Karpas-422 (cell line): Measurements from ENCODE around the gene TRIB2. TPM values are rescaled to one million over a fixed set of nuclear protein-coding genes. Genes with fewer than 3 reads are reported as not detected.

Source experiments
- DNase-seq: peaks from one replicate; pipeline ENCODE4 v3.0.0-alpha.2; 2015
- H2AFZ ChIP-seq: fragments of 200-600 bp; sonication (generic); 2 replicates; pipeline ENCODE4 v1.6.1; 2014; ENCODE audit warnings: antibody characterized with exemption, low read length, mixed read lengths
- H3K27ac ChIP-seq: fragments of 200-600 bp; sonication (generic); 2 replicates; pipeline ENCODE4 v1.5.1; 2014; ENCODE audit warnings: mild to moderate bottlenecking, low read length, moderate library complexity
- H3K27me3 ChIP-seq: fragments of 200-600 bp; sonication (generic); 2 replicates; pipeline ENCODE4 v1.6.1; 2014; ENCODE audit warnings: low read length, mixed read lengths
- H3K36me3 ChIP-seq: fragments of 200-600 bp; sonication (generic); 2 replicates; pipeline ENCODE4 v1.6.1; 2014; ENCODE audit warnings: low read length, mixed read lengths; ENCODE audit not compliant: insufficient read depth
- H3K4me1 ChIP-seq: fragments of 200-600 bp; sonication (generic); 2 replicates; pipeline ENCODE4 v1.6.1; 2014; ENCODE audit warnings: mild to moderate bottlenecking, low read length, mixed read lengths
- H3K4me2 ChIP-seq: fragments of 200-600 bp; sonication (generic); 2 replicates; pipeline ENCODE4 v1.6.1; 2014; ENCODE audit warnings: low read length, low read depth, mild to moderate bottlenecking; ENCODE audit not compliant: poor library complexity, severe bottlenecking
- H3K4me3 ChIP-seq: fragments of 200-600 bp; sonication (generic); 2 replicates; pipeline ENCODE4 v1.5.1; 2014; ENCODE audit warnings: mild to moderate bottlenecking, antibody characterized with exemption, low read length, mixed read lengths
- H3K79me2 ChIP-seq: fragments of 200-600 bp; sonication (generic); 2 replicates; pipeline ENCODE4 v1.6.1; 2014; ENCODE audit warnings: mild to moderate bottlenecking, low read length, mixed read lengths
- H3K9ac ChIP-seq: fragments of 200-600 bp; sonication (generic); 2 replicates; pipeline ENCODE4 v1.6.0; 2014; ENCODE audit warnings: low read length
- H3K9me2 ChIP-seq: fragments of 200-600 bp; sonication (generic), shearing (Covaris generic); replicated peaks from 2 replicates; pipeline ENCODE4 v1.6.0; 2014; ENCODE audit warnings: mild to moderate bottlenecking, low read length, moderate library complexity; ENCODE audit not compliant: insufficient read depth
- H3K9me3 ChIP-seq: fragments of 300-700, 200-600 bp; sonication (generic); 2 replicates; pipeline ENCODE4 v1.6.1; 2014; ENCODE audit warnings: low read length, mixed read lengths
- H4K20me1 ChIP-seq: fragments of 200-600 bp; sonication (generic); 2 replicates; pipeline ENCODE4 v1.6.1; 2014; ENCODE audit warnings: mild to moderate bottlenecking, antibody characterized with exemption, low read length, low read depth; ENCODE audit not compliant: insufficient read depth
- total RNA-seq: library from RNA; depleted of rRNA; stranded (reverse); fragments of >200 nt; shearing (Covaris generic); gene quantifications from 2 replicates; pipeline ENCODE4 v1.2.3, GENCODE V29; 2014; ENCODE audit warnings: low replicate concordance

Gene TRIB2
- total RNA-seq, 1 experiment from 2014 or later, result 188 TPM

DNA sequence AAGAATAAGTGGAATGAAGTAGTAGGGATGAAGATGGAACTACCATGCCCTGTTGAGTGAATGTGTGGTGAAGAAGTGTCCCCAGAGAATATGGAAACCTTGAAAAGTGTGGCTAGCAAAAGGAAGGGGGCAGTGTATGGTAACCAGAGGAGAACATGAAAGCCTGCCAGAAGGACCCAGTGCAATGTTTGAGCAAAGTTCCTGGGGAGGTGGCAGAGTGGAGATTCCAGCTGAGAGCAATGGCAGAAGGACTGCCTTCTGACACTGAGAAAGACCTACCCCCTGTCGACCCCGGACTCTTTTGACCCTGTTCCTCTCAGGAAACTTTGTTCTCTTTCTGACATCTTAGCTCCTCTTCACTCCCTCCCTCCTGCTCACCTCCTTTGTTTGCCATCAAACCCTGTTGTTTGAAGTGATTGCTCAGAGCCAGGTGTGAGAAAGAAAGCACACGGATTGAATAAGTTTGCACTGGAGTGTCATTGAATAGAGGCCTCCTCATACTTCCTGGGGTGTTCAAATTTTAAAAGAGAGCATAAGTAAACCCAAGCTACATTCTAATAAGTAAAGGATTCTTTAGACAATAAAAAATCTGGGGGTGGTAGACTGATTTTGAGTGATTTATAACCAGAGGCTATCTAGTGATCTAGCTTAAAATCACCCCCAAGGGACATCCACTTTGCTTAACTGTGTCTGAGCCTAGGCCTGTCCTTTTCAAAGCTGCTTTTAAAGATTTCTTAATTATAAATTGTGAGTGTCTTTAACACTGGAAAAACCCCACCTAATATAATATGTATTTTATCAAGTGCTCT, 57.1 kb downstream of the TRIB2 start:
- H3K27me3 ChIP-seq, result no peaks in the 10 kb centered on the region
- no peak overlapping the region for H3K27ac ChIP-seq
- no peak for DNase-seq
- no peaks in the 10 kb centered on the region for H3K79me2 ChIP-seq
- no peaks in the 10 kb centered on the region for H3K9me2 ChIP-seq
- H2AFZ ChIP-seq, result no peak overlapping the region
- no peak overlapping the region for H3K4me3 ChIP-seq
- H3K9ac ChIP-seq, result no peak overlapping the region
- no peaks in the 10 kb centered on the region for H3K4me1 ChIP-seq
- H3K36me3 ChIP-seq, result no peaks in the 10 kb centered on the region
- no peaks in the 10 kb centered on the region for H4K20me1 ChIP-seq
- no peak overlapping the region for H3K4me2 ChIP-seq
- no peaks in the 10 kb centered on the region for H3K9me3 ChIP-seq

DNA sequence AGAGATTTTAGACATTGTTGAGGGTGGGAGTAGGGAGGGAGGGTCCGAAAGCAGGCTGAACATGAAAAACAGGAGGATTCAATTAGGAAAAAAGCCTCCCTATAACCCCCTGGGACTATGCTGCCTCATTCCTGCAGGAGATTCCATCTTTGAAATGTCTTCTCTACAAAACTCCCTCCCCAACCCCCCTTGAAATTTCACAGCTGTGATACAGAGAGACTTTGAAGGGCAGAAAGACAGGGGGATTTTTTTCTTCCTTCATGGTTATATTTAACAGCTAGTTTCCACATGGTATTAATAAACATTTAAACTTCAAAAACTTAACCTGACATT, 57.6 kb downstream of the TRIB2 start:
- H4K20me1 ChIP-seq, result no peaks in the 10 kb centered on the region
- H3K27ac ChIP-seq, result no peak overlapping the region
- H3K27me3 ChIP-seq, result no peaks in the 10 kb centered on the region
- H2AFZ ChIP-seq, result no peak overlapping the region
- no peaks in the 10 kb centered on the region for H3K4me1 ChIP-seq
- no peak for DNase-seq
- H3K4me3 ChIP-seq, result no peak overlapping the region
- H3K36me3 ChIP-seq, result no peaks in the 10 kb centered on the region
- H3K9me3 ChIP-seq, result no peaks in the 10 kb centered on the region
- no peaks in the 10 kb centered on the region for H3K9me2 ChIP-seq
- H3K4me2 ChIP-seq, result no peak overlapping the region
- no peak overlapping the region for H3K9ac ChIP-seq
- no peaks in the 10 kb centered on the region for H3K79me2 ChIP-seq

DNA sequence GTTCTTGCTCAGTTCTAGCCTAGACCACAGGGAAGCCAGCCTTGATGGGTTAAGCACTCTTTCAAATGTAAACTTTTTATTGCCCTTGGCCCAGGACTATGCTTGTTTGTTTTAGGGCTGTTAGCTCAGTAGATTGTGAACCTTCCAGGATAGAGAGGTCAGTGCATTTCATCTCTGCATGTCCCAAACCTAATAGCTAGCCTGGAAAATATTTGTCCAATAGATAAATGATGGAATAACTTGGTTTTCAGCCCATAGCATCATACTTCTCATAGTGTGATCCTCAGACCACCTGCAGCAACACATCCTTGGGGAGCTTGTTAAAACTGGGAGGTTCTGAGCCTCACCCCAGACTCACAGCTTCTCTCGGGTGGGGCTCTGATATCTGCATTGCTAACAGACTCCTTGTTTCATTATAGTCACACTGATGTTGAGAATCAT, 59.8 kb downstream of the TRIB2 start:
- DNase-seq, result no peak
- Histone ChIP-seq H3K36me3 (no peaks in the 10 kb centered on the region), H3K27me3 (no peaks in the 10 kb centered on the region), H3K9me3 (no peaks in the 10 kb centered on the region), H3K79me2 (no peaks in the 10 kb centered on the region), H3K9ac (no peak overlapping the region), H3K27ac (no peak overlapping the region), H3K4me2 (no peak overlapping the region), H3K4me1 (no peaks in the 10 kb centered on the region), H4K20me1 (no peaks in the 10 kb centered on the region), H3K9me2 (no peaks in the 10 kb centered on the region), H2AFZ (no peak overlapping the region), H3K4me3 (no peak overlapping the region)

DNA sequence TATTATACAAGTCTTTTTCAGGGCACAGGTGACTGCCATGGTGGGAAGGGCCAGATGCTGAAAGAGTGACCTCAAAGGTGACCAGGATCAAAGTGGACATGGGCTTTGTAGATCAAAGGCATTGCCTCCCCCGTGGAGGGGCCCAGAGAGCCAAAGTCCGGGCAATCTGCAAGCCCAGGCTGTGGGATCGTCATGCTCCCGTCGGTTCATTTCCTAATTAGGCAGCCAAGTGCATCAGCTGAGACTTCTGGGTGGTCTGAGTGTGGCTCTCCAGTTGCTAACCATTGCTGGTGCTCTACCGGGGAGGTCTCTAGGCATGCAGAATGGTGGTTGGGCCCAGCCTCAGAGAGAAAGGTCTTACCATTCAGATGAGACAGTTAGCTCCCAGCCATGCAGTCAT, 61.6 kb downstream of the TRIB2 start:
- Histone ChIP-seq H3K4me1 (no peaks in the 10 kb centered on the region), H2AFZ (no peak overlapping the region), H3K4me2 (no peak overlapping the region), H3K27ac (no peak overlapping the region), H3K4me3 (no peak overlapping the region), H3K27me3 (peaks cover under 1% of the 10 kb centered on the region; the same call in 1 of the 2 replicates), H3K9ac (no peak overlapping the region), H3K9me3 (no peaks in the 10 kb centered on the region), H3K79me2 (no peaks in the 10 kb centered on the region), H3K36me3 (no peaks in the 10 kb centered on the region), H3K9me2 (no peaks in the 10 kb centered on the region), H4K20me1 (no peaks in the 10 kb centered on the region)
- no peak for DNase-seq

DNA sequence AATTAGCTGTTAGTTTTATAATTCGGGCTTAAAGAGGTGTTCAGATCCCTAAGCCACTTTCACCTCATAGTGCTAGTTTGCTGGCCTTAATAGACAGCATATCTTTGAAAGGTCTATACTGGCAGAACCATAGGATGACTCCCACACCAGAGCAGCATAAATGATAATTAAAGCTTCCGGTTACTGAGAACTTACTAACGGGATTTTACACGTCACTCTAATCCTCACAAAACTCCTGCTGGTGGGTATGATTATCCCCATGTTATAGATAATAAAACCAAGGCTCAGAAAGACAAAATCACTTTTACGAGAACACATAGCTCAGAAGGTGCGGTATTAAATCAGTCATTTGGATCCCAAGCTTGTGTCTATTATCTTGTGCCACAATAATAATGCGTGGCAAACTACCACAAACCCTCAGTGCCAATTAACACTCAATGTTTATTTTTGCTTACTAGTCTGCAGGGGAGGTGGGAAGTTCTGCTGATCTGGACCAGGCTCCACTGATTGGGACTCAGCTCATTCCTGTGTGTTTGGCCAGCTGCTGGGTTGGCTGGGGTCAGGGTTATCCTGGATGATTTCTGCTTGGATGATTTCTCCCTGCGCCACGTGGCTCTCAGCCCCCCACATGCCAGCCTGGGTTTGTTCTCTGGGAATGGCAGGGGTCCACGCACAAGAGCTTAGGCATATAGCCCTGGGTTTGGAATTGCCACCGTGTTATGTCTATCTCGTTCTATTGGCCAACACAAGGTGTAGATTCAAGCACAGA, 62.3 kb downstream of the TRIB2 start:
- no peak overlapping the region for H3K27ac ChIP-seq
- H3K36me3 ChIP-seq, result no peaks in the 10 kb centered on the region
- no peaks in the 10 kb centered on the region for H3K9me2 ChIP-seq
- H3K9me3 ChIP-seq, result no peaks in the 10 kb centered on the region
- H3K4me2 ChIP-seq, result no peak overlapping the region
- peaks cover 3% of the 10 kb centered on the region; the same call in 1 of the 2 replicates for H3K27me3 ChIP-seq
- no peak overlapping the region for H3K9ac ChIP-seq
- DNase-seq, result no peak
- H2AFZ ChIP-seq, result no peak overlapping the region
- H4K20me1 ChIP-seq, result no peaks in the 10 kb centered on the region
- no peak overlapping the region for H3K4me3 ChIP-seq
- no peaks in the 10 kb centered on the region for H3K79me2 ChIP-seq
- no peaks in the 10 kb centered on the region for H3K4me1 ChIP-seq

DNA sequence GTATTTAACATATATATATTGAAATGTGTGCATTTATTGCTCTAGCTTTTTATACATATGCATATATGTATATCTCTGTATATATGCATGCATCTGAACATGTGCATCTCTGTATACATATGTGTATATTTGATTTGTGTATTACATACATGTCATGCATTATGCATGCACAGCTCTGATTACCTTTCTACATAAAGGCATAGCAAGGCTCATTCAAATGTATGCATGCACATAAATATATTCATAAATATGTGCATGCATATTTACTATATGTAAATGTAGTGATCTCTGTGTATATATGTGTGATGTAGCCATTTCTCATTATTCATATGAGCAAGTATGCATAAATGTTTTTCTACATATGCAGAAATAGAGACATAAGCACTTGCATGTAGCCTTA, 64.6 kb downstream of the TRIB2 start:
- no peaks in the 10 kb centered on the region for H3K79me2 ChIP-seq
- H3K36me3 ChIP-seq, result no peaks in the 10 kb centered on the region
- no peak overlapping the region for H2AFZ ChIP-seq
- H3K9me2 ChIP-seq, result no peaks in the 10 kb centered on the region
- H3K9ac ChIP-seq, result no peak overlapping the region
- no peaks in the 10 kb centered on the region for H4K20me1 ChIP-seq
- peaks cover 3% of the 10 kb centered on the region; the same call in 1 of the 2 replicates for H3K27me3 ChIP-seq
- no peaks in the 10 kb centered on the region for H3K9me3 ChIP-seq
- no peak overlapping the region for H3K4me2 ChIP-seq
- no peak for DNase-seq
- H3K27ac ChIP-seq, result no peak overlapping the region
- H3K4me3 ChIP-seq, result no peak overlapping the region
- H3K4me1 ChIP-seq, result no peaks in the 10 kb centered on the region

DNA sequence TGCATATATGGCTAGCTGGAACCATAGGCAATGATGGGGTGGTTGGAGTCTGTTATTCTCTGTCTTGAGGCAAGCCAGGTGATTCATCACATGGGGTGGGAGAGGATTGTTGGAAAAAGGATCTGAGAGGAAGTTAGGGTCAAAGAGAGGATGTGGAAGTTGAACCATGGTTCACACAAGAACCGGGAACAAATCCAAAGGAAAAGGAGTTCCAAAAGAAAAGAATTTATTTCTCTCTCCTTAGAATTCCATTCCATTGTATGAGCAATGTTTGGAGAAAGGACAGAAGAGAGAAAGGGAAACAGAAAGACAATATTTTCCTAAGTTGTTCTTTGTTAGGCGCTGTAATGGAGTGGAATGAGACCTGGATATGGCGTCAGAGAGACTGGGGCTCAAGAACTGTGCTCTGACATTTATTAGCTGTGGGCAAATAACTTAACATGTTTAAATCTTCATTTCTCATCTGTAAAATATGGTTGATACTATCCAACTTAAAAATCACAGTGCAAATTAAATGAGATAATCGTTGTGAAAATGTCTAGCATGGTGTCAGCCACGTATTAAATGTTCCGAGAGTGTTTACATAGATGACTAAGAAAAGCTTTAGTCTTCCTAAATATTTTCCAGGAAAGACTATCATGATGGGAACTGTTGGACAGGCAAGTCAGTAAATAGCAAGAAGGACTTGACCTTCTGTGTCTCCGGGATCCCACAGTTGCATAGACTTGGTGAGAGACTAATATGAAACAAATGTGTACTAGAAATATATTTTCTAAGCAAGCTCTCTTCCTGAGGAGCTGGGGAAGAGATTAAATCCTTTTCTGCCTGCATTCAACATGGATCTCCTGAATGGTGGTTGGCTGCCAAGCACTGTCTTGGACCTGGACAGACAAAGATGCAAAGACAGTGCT, 71.4 kb downstream of the TRIB2 start:
- Histone ChIP-seq H3K79me2 (no peaks in the 10 kb centered on the region), H4K20me1 (no peaks in the 10 kb centered on the region), H3K4me2 (no peak overlapping the region), H3K9me3 (no peaks in the 10 kb centered on the region), H3K27ac (no peak overlapping the region), H3K4me3 (no peak overlapping the region), H3K36me3 (no peaks in the 10 kb centered on the region), H3K9me2 (no peaks in the 10 kb centered on the region), H3K9ac (no peak overlapping the region), H2AFZ (no peak overlapping the region), H3K4me1 (no peaks in the 10 kb centered on the region), H3K27me3 (peaks cover 3% of the 10 kb centered on the region; the same call in 1 of the 2 replicates)
- DNase-seq, result no peak

DNA sequence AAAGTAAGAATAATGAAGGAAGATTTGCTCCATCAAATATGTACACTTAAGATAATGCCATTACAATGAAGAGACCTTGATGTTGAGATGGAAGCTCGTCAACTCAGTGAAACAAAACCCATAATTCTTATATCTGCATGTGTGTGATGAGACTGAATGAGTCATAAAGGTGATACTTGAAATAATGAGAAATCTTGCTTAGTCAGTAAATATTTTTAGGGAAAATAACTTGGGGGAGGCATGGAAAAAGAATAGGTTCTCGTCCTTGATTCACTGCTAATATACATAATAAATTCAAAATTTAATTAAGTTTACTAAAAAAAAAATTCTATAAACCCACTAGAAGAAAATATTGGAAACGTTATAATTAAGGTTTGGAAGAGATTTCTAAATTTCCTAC, 75.2 kb downstream of the TRIB2 start:
- no peaks in the 10 kb centered on the region for H3K27me3 ChIP-seq
- H3K4me2 ChIP-seq, result no peak overlapping the region
- no peaks in the 10 kb centered on the region for H3K36me3 ChIP-seq
- no peaks in the 10 kb centered on the region for H3K9me2 ChIP-seq
- no peak overlapping the region for H3K9ac ChIP-seq
- no peaks in the 10 kb centered on the region for H4K20me1 ChIP-seq
- no peak overlapping the region for H2AFZ ChIP-seq
- H3K27ac ChIP-seq, result no peak overlapping the region
- no peak overlapping the region for H3K4me3 ChIP-seq
- H3K79me2 ChIP-seq, result no peaks in the 10 kb centered on the region
- no peak for DNase-seq
- H3K9me3 ChIP-seq, result no peaks in the 10 kb centered on the region
- no peaks in the 10 kb centered on the region for H3K4me1 ChIP-seq
